Gastrocnemius medialis (tissue), 4 donors: ENCODE data around the gene EQTN. TPM values are rescaled to one million over a fixed set of nuclear protein-coding genes. Genes with fewer than 3 reads are reported as not detected.

Source experiments
- ATAC-seq, 2 donors: fragments of 150-250 bp; one replicate each; pipeline ENCODE4 v1.9.1; 2016
- DNase-seq, 2 donors: peaks; one replicate each; pipeline ENCODE4 v3.0.0-alpha.2; 2019
- H3K27ac ChIP-seq, 4 donors: fragments of 200-600 bp; sonication (generic); 1 replicate in 1 of 4; 2 replicates in 3 of 4; pipeline ENCODE4 v1.5.1; 2016 to 2018; ENCODE audit warnings: mild to moderate bottlenecking in 2 of 4, moderate library complexity in 1 of 4
- H3K27me3 ChIP-seq, 3 donors: fragments of 200-600 bp; sonication (generic) in 2 of 3; 1 replicate in 1 of 3; 2 replicates in 2 of 3; pipeline versions ENCODE4 v1.5.1 to v1.6.0; 2016 to 2019; ENCODE audit warnings: mild to moderate bottlenecking in 1 of 3, moderate library complexity in 1 of 3
- H3K36me3 ChIP-seq, 2 donors: fragments of 200-600 bp; sonication (generic) in 1 of 2; one replicate each; pipeline ENCODE4 v1.5.1; 2017 to 2018
- H3K4me1 ChIP-seq, 2 donors: fragments of 200-600 bp; sonication (generic) in 1 of 2; one replicate each; pipeline ENCODE4 v1.5.1; 2016 to 2017; ENCODE audit warnings: mild to moderate bottlenecking in 2 of 2
- H3K4me3 ChIP-seq, 4 donors: fragments of 200-600 bp; sonication (generic) in 3 of 4; 1 replicate in 1 of 4; 2 replicates in 3 of 4; pipeline ENCODE4 v1.5.1; 2016 to 2019; ENCODE audit warnings: mild to moderate bottlenecking in 2 of 4
- H3K9me3 ChIP-seq, 3 donors: fragments of 200-600 bp; sonication (generic) in 2 of 3; 1 replicate in 1 of 3; 2 replicates in 2 of 3; pipeline ENCODE4 v1.5.1; 2016 to 2019
- CTCF ChIP-seq, 5 experiments: fragments of 450-650 bp in 3 of 5; fragments of 200-600 bp in 2 of 5; sonication (generic) in 2 of 5; IDR thresholded peaks in 4 of 5; conservative IDR thresholded peaks in 1 of 5; 1 replicate in 4 of 5; 2 replicates in 1 of 5; pipeline ENCODE4 v1.5.1; 2016 to 2019; ENCODE audit warnings: antibody characterized with exemption in 5 of 5, mild to moderate bottlenecking in 3 of 5, moderate library complexity in 3 of 5
- POLR2A ChIP-seq, 2 donors: fragments of 450-650 bp; IDR thresholded peaks; one replicate each; pipeline ENCODE4 v1.6.1; 2017; ENCODE audit warnings: antibody characterized with exemption in 2 of 2, mild to moderate bottlenecking in 2 of 2, moderate library complexity in 2 of 2
- in situ Hi-C, 4 donors: fragments of 200-750 bp; cut with MboI; loops; one replicate each; pipeline versions ENCODE4 v1.15.0 to v1.8.0; 2017; ENCODE audit warnings: low sequenced_read_pairs in 4 of 4
- intact Hi-C: fragments of 100-400 bp; cut with DNase I; formaldehyde crosslinking; loops from one replicate; pipeline ENCODE4 v1.15.1; 2023; ENCODE audit warnings: low total_unique reads
- total RNA-seq, 4 donors: library from RNA; depleted of rRNA; stranded (reverse); fragments of >200 nt; gene quantifications; one replicate each; pipeline versions ENCODE4 v1.1.0 to v1.2.3, GENCODE V29; 2016

EQTN gene
- total RNA-seq, 4 donors from 2014 or later = 1.0 TPM; not detected in 3

- in situ Hi-C loops = loop anchor here (5.0 to 10.0 kb wide), 2 partner anchors 241 to 244 kb away; no protein-coding TSS in a partner anchor
- H3K27ac ChIP-seq = no peak overlapping the region
These were observed 18.6 kb downstream of the EQTN start for GRCh38 chr9:27278374-27278773.

GRCh38 chr9:27276193-27277030, 20.5 kb downstream of the EQTN start:
- H3K36me3 ChIP-seq = no peaks in the 10 kb centered on the region

More at GRCh38 chr9:27278374-27278773, 18.6 kb downstream of the EQTN start:
- intact Hi-C loops = loop anchor here (10.0 kb wide), 1 partner anchor 296 kb away; the partner anchor contains the start of gene C9orf72
- DNase-seq (no peak), ATAC-seq (peak in 1 of 2 donors; percentile 56)
- no peak overlapping the region for H3K4me3 ChIP-seq
- H3K9me3 ChIP-seq = no peaks in the 10 kb centered on the region
- H3K36me3 ChIP-seq = no peaks in the 10 kb centered on the region
- no peaks in the 10 kb centered on the region for H3K27me3 ChIP-seq
- peaks cover 0 to 3% of the 10 kb centered on the region in 2 donors for H3K4me1 ChIP-seq
- no peak for TF ChIP-seq POLR2A (IDR thresholded peaks at IDR 0.05)
- no peak for TF ChIP-seq CTCF (IDR thresholded peaks at IDR 0.05 in 4 of 5, conservative IDR thresholded peaks at IDR 0.05 in 1 of 5)

GRCh38 chr9:27273186-27273585, 23.8 kb downstream of the EQTN start:
- intact Hi-C loops (loop anchor here (10.0 kb wide), 1 partner anchor 302 kb away; the partner anchor contains the start of gene C9orf72), in situ Hi-C loops (loop anchor here in 1 of 4 donors (10.0 kb wide), 1 partner anchor 238 kb away; no protein-coding TSS in a partner anchor)
- H3K4me3 ChIP-seq = no peak overlapping the region
- H3K27me3 ChIP-seq = no peaks in the 10 kb centered on the region
- H3K27ac ChIP-seq = no peak overlapping the region
- ATAC-seq (no peak), DNase-seq (no peak)
- no peaks in the 10 kb centered on the region for H3K36me3 ChIP-seq
- H3K4me1 ChIP-seq = peaks cover 0 to 3% of the 10 kb centered on the region in 2 donors
- TF ChIP-seq POLR2A (IDR thresholded peaks at IDR 0.05) (no peak), CTCF (IDR thresholded peaks at IDR 0.05 in 4 of 5, conservative IDR thresholded peaks at IDR 0.05 in 1 of 5) (no peak)
- H3K9me3 ChIP-seq = no peaks in the 10 kb centered on the region

More at GRCh38 chr9:27276193-27277030, 20.5 kb downstream of the EQTN start:
- H3K4me1 ChIP-seq = peaks cover 0 to 3% of the 10 kb centered on the region in 2 donors
- no peaks in the 10 kb centered on the region for H3K27me3 ChIP-seq
- ATAC-seq (peak; percentile 50 to 62), DNase-seq (no peak)
- TF ChIP-seq POLR2A (IDR thresholded peaks at IDR 0.05) (no peak), CTCF (IDR thresholded peaks at IDR 0.05 in 4 of 5, conservative IDR thresholded peaks at IDR 0.05 in 1 of 5) (peak; percentile 65 to 81 (median 72))
- H3K9me3 ChIP-seq = no peaks in the 10 kb centered on the region
- in situ Hi-C loops (loop anchor here (5.0 to 10.0 kb wide), 2 partner anchors 239 to 242 kb away; no protein-coding TSS in a partner anchor), intact Hi-C loops (loop anchor here (2.0 to 10.0 kb wide), 2 partner anchors 242 to 298 kb away; partner anchors contain the start of gene C9orf72)
- H3K27ac ChIP-seq = no peak overlapping the region
- H3K4me3 ChIP-seq = peak overlapping the region in 1 of 4 donors; percentile 16

- intact Hi-C loops (loop anchor here (10.0 kb wide), 1 partner anchor 303 kb away; the partner anchor contains the start of gene C9orf72), in situ Hi-C loops (loop anchor here in 1 of 4 donors (10.0 kb wide), 1 partner anchor 237 kb away; no protein-coding TSS in a partner anchor)
- Histone ChIP-seq H3K36me3 (no peaks in the 10 kb centered on the region), H3K4me3 (no peak overlapping the region), H3K9me3 (no peaks in the 10 kb centered on the region), H3K27me3 (no peaks in the 10 kb centered on the region), H3K27ac (no peak overlapping the region), H3K4me1 (peaks cover 0 to 3% of the 10 kb centered on the region in 2 donors)
- DNase-seq (no peak), ATAC-seq (no peak)
- TF ChIP-seq POLR2A (IDR thresholded peaks at IDR 0.05) (no peak), CTCF (IDR thresholded peaks at IDR 0.05 in 4 of 5, conservative IDR thresholded peaks at IDR 0.05 in 1 of 5) (no peak)
These were observed 24.8 kb downstream of the EQTN start for GRCh38 chr9:27272103-27272502.
